ENCODE measurements around the gene TTC17.

DNA sequence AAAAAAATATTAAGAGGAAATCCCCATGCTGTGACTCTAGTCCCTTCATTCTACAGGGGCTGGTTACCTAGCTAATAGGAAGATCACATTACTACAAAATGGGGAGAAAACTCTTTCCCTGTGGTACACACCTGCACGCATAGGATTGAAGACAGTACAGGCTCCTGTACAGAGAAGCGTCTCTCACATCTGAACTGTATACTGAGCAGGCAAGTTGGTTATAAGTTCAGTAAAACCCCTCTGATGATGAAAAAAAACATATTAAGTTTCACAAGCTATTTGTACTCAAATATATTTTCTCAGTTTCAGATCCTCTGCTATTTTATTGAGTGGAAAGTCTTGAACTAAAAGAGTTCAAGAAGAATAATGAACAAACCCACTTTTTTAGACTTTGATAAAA is 164.9 kb downstream of the TTC17 start:
- TF ChIP-seq POLR2A (IDR thresholded peaks at IDR 0.05; ENCODE audit: low read length) (no peak), GATA1 (IDR thresholded peaks at IDR 0.05; ENCODE audit: low read depth, low read length) (no peak)

Measured in erythroblast (primary cell).